Neural cell (in vitro differentiated cells): Measurements from ENCODE around the gene SCAI.

Source experiments
- EP300 ChIP-seq: fragments of 450-650 bp; conservative IDR thresholded peaks from 2 replicates; pipeline ENCODE4 v1.6.1; 2014; ENCODE audit warnings: antibody characterized with exemption, mild to moderate bottlenecking, moderate library complexity; ENCODE audit not compliant: poor library complexity, severe bottlenecking
- EZH2 ChIP-seq: fragments of 200-600, 300-800 bp; shearing (Covaris generic), sonication (generic); IDR thresholded peaks from 2 replicates; pipeline ENCODE4 v1.6.1; 2014; ENCODE audit warnings: antibody characterized with exemption, low read length, borderline replicate concordance, mild to moderate bottlenecking; ENCODE audit not compliant: insufficient read depth, poor library complexity, severe bottlenecking
- MXI1 ChIP-seq: fragments of 450-650 bp; conservative IDR thresholded peaks from 2 replicates; pipeline ENCODE4 v1.6.1; 2014; ENCODE audit warnings: antibody characterized with exemption, mild to moderate bottlenecking; ENCODE audit not compliant: poor library complexity, severe bottlenecking
- POLR2AphosphoS5 ChIP-seq: IDR thresholded peaks from 2 replicates; pipeline ENCODE4 v1.6.1; 2012
- RAD21 ChIP-seq: fragments of 450-650 bp; conservative IDR thresholded peaks from 2 replicates; pipeline ENCODE4 v1.6.1; 2014; ENCODE audit warnings: antibody characterized with exemption, mild to moderate bottlenecking, moderate library complexity
- TAF1 ChIP-seq: IDR thresholded peaks from 2 replicates; pipeline ENCODE4 v1.6.1; 2012; ENCODE audit warnings: low read depth
- TF ChIP-seq, protein P1 (sequence below): fragments of 450-650 bp; IDR thresholded peaks from 2 replicates; pipeline ENCODE4 v1.5.1; 2014; ENCODE audit warnings: antibody characterized with exemption, mild to moderate bottlenecking, moderate library complexity; ENCODE audit not compliant: poor library complexity, severe bottlenecking
- TF ChIP-seq, protein P2 (sequence below): IDR thresholded peaks from 2 replicates; pipeline ENCODE4 v1.6.1; 2012; ENCODE audit warnings: borderline replicate concordance

- TF ChIP-seq, protein P1, sequence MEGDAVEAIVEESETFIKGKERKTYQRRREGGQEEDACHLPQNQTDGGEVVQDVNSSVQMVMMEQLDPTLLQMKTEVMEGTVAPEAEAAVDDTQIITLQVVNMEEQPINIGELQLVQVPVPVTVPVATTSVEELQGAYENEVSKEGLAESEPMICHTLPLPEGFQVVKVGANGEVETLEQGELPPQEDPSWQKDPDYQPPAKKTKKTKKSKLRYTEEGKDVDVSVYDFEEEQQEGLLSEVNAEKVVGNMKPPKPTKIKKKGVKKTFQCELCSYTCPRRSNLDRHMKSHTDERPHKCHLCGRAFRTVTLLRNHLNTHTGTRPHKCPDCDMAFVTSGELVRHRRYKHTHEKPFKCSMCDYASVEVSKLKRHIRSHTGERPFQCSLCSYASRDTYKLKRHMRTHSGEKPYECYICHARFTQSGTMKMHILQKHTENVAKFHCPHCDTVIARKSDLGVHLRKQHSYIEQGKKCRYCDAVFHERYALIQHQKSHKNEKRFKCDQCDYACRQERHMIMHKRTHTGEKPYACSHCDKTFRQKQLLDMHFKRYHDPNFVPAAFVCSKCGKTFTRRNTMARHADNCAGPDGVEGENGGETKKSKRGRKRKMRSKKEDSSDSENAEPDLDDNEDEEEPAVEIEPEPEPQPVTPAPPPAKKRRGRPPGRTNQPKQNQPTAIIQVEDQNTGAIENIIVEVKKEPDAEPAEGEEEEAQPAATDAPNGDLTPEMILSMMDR: no peak
- no peak for TF ChIP-seq EZH2
- TF ChIP-seq MXI1: no peak
- no peak for TF ChIP-seq RAD21
- TF ChIP-seq POLR2AphosphoS5: no peak
- no peak for TF ChIP-seq EP300
- no peak for TF ChIP-seq TAF1
- TF ChIP-seq, protein P2, sequence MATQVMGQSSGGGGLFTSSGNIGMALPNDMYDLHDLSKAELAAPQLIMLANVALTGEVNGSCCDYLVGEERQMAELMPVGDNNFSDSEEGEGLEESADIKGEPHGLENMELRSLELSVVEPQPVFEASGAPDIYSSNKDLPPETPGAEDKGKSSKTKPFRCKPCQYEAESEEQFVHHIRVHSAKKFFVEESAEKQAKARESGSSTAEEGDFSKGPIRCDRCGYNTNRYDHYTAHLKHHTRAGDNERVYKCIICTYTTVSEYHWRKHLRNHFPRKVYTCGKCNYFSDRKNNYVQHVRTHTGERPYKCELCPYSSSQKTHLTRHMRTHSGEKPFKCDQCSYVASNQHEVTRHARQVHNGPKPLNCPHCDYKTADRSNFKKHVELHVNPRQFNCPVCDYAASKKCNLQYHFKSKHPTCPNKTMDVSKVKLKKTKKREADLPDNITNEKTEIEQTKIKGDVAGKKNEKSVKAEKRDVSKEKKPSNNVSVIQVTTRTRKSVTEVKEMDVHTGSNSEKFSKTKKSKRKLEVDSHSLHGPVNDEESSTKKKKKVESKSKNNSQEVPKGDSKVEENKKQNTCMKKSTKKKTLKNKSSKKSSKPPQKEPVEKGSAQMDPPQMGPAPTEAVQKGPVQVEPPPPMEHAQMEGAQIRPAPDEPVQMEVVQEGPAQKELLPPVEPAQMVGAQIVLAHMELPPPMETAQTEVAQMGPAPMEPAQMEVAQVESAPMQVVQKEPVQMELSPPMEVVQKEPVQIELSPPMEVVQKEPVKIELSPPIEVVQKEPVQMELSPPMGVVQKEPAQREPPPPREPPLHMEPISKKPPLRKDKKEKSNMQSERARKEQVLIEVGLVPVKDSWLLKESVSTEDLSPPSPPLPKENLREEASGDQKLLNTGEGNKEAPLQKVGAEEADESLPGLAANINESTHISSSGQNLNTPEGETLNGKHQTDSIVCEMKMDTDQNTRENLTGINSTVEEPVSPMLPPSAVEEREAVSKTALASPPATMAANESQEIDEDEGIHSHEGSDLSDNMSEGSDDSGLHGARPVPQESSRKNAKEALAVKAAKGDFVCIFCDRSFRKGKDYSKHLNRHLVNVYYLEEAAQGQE: no peak
These were observed 231.6 kb downstream of the SCAI start for GRCh38 chr9:124911766-124912165.
